Ascending aorta (tissue), 2 donors: Measurements from ENCODE around the gene PDLIM1. TPM values are rescaled to one million over a fixed set of nuclear protein-coding genes. Genes with fewer than 3 reads are reported as not detected.

Experiments used
- DNase-seq, 2 donors: peaks; one replicate each; pipeline ENCODE4 v3.0.0-alpha.2; 2019; ENCODE audit warnings: low spot score in 2 of 2
- H3K27ac ChIP-seq, 2 donors: fragments of 200-600 bp; sonication (generic); one replicate each; pipeline ENCODE4 v1.5.1; 2016 to 2017; ENCODE audit warnings: mild to moderate bottlenecking in 1 of 2
- H3K27me3 ChIP-seq: fragments of 200-600 bp; sonication (generic); one replicate; pipeline ENCODE4 v1.5.1; 2017
- H3K36me3 ChIP-seq, 2 donors: fragments of 200-600 bp; sonication (generic); one replicate each; pipeline ENCODE4 v1.5.1; 2016
- H3K4me1 ChIP-seq, 2 donors: fragments of 200-600 bp; sonication (generic); one replicate each; pipeline ENCODE4 v1.5.1; 2016 to 2017; ENCODE audit warnings: mild to moderate bottlenecking in 1 of 2
- H3K4me3 ChIP-seq, 2 donors: fragments of 200-600 bp; sonication (generic); one replicate each; pipeline ENCODE4 v1.5.1; 2016 to 2017; ENCODE audit warnings: mild to moderate bottlenecking in 1 of 2
- H3K9me3 ChIP-seq, 2 donors: fragments of 200-600 bp; sonication (generic); one replicate each; pipeline ENCODE4 v1.5.1; 2016
- intact Hi-C: fragments of 100-400 bp; cut with DNase I; formaldehyde crosslinking; loops from one replicate; pipeline ENCODE4 v1.15.1; 2023
- total RNA-seq: library from RNA; depleted of rRNA; stranded (reverse); fragments of >200 nt; gene quantifications from one replicate; pipeline ENCODE4 v1.1.0, GENCODE V29; 2016
- TF ChIP-seq, protein P1 (sequence below), 3 experiments: fragments of 200-600 bp in 2 of 3; fragments of 450-650 bp in 1 of 3; sonication (generic) in 2 of 3; IDR thresholded peaks; one replicate each; pipeline ENCODE4 v1.5.1; 2016 to 2019; ENCODE audit warnings: antibody characterized with exemption in 3 of 3, mild to moderate bottlenecking in 1 of 3, moderate library complexity in 1 of 3

Gene PDLIM1
- total RNA-seq, 1 donor from 2014 or later, result 191 TPM

DNA sequence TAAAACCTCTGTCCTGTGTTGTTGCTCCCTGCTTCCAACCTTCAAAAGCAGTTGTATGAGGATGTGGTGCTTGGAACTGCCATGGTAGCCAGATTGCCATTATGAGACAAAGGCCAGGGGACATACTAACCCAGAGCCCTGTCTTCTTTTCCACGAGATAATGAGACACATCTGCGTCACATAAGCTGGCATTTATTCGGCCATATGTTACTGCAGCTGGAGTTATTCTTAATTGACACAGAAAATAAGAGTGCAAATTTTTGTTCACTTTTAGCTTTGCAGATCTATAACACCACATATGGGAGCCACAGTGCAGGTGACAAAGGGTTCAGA lies 15.5 kb upstream of the PDLIM1 start:
- Histone ChIP-seq H3K27me3 (no peaks in the 10 kb centered on the region), H3K36me3 (peaks cover 0 to 4% of the 10 kb centered on the region in 2 donors), H3K4me1 (peaks cover 9 to 24% of the 10 kb centered on the region in 2 donors), H3K9me3 (no peaks in the 10 kb centered on the region), H3K27ac (no peak overlapping the region), H3K4me3 (no peak overlapping the region)
- no peak for DNase-seq
- TF ChIP-seq, protein P1, sequence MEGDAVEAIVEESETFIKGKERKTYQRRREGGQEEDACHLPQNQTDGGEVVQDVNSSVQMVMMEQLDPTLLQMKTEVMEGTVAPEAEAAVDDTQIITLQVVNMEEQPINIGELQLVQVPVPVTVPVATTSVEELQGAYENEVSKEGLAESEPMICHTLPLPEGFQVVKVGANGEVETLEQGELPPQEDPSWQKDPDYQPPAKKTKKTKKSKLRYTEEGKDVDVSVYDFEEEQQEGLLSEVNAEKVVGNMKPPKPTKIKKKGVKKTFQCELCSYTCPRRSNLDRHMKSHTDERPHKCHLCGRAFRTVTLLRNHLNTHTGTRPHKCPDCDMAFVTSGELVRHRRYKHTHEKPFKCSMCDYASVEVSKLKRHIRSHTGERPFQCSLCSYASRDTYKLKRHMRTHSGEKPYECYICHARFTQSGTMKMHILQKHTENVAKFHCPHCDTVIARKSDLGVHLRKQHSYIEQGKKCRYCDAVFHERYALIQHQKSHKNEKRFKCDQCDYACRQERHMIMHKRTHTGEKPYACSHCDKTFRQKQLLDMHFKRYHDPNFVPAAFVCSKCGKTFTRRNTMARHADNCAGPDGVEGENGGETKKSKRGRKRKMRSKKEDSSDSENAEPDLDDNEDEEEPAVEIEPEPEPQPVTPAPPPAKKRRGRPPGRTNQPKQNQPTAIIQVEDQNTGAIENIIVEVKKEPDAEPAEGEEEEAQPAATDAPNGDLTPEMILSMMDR (IDR thresholded peaks at IDR 0.05), result no peak
- intact Hi-C loops, result loop anchor here (2.0 to 5.0 kb wide), 2 partner anchors 15 to 59 kb away; partner anchors contain the start of gene PDLIM1

DNA sequence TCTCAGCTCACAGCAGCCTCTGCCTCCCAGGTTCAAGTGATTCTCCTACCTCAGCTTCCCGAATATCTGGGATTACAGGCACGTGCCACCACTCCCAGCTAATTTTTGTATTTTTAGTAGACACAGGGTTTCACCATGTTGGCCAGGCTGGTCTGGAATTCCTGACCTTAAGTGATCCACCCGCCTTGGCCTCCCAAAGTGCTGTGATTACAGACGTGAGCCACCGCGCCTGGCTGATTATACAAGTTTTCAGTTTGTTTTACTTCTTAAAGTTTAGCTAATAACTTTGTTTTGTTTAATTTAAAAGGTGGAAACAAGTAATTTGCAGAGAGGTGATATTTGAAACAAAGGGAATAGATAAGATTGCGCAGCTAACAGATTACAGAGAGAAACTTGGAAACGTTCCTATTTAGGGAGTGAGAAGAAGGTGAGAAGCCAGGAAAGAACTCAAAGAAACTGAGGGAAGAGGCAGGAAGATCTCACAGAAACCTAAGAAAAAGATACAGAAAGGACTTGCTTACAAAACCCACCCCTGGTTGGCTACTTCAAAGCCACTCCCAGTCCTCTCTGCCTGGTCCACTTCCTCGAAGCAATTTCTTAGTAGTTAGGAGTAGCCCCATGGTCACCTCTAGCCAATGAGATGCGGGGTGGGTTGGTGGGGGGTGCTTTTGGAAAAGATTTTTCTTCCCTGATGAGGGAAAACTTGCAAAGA lies 15.0 kb upstream of the PDLIM1 start:
- intact Hi-C loops, result loop anchor here (2.0 to 5.0 kb wide), 2 partner anchors 15 to 58 kb away; partner anchors contain the start of gene PDLIM1

DNA sequence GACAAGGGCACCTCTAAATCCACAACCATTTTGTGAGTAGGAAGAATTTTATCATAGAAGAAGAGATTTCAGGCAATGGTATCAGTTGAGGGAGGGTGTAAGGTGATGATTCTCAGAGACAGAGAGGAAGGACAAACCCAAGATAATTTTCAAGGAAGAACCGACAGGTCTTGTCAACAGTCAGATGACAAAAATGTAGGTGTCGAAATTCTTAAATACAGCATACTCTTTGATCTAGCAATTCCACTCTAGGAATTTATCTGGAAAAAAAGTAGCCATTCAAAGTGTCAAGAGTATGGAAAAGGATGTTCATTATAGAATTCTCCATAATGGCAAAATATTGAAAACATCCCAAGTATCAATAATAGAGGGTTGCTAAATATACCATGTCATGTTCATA lies 14.2 kb upstream of the PDLIM1 start:
- Histone ChIP-seq H3K4me1 (peaks cover 4 to 14% of the 10 kb centered on the region in 2 donors), H3K36me3 (no peaks in the 10 kb centered on the region), H3K4me3 (no peak overlapping the region), H3K27me3 (no peaks in the 10 kb centered on the region), H3K27ac (no peak overlapping the region), H3K9me3 (no peaks in the 10 kb centered on the region)
- no peak for DNase-seq
- TF ChIP-seq, protein P1 (IDR thresholded peaks at IDR 0.05), result no peak
- intact Hi-C loops, result loop anchor here (5.0 kb wide), 1 partner anchor 58 kb away; no protein-coding TSS in a partner anchor

More for the DNA sequence above, 15.0 kb upstream of the PDLIM1 start:
- Histone ChIP-seq H3K9me3 (no peaks in the 10 kb centered on the region), H3K27ac (peak overlapping the region in 1 of 2 donors; percentile 25), H3K4me1 (peaks cover 7 to 19% of the 10 kb centered on the region in 2 donors), H3K36me3 (no peaks in the 10 kb centered on the region), H3K27me3 (no peaks in the 10 kb centered on the region), H3K4me3 (no peak overlapping the region)
- DNase-seq, result no peak
- TF ChIP-seq, protein P1 (IDR thresholded peaks at IDR 0.05), result no peak

DNA sequence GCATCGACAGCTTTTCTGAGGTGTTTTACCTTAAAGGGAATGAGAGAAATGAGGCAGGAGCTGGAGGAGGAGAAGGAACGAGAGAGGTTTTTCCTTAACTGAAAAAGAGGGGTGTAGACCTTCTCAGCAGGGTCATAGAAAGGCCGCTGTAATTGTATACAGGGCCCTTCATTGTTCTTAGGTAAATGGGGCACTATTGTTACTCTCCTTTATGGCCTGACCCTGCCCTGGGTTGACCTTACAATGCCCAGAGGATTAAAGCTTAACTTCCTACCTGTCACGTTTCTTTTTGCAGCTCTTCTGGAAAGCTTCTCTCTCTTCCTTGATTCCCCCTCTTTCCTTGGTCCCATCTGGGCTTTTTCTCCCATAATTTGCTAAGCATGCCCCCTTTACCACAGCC lies 13.7 kb upstream of the PDLIM1 start:
- DNase-seq, result no peak
- TF ChIP-seq, protein P1 (IDR thresholded peaks at IDR 0.05), result no peak
- no peak overlapping the region for H3K4me3 ChIP-seq
- H3K9me3 ChIP-seq, result no peaks in the 10 kb centered on the region
- intact Hi-C loops, result no loop called here
- no peaks in the 10 kb centered on the region for H3K36me3 ChIP-seq
- H3K4me1 ChIP-seq, result peaks cover 4 to 13% of the 10 kb centered on the region in 2 donors
- no peaks in the 10 kb centered on the region for H3K27me3 ChIP-seq
- H3K27ac ChIP-seq, result no peak overlapping the region

DNA sequence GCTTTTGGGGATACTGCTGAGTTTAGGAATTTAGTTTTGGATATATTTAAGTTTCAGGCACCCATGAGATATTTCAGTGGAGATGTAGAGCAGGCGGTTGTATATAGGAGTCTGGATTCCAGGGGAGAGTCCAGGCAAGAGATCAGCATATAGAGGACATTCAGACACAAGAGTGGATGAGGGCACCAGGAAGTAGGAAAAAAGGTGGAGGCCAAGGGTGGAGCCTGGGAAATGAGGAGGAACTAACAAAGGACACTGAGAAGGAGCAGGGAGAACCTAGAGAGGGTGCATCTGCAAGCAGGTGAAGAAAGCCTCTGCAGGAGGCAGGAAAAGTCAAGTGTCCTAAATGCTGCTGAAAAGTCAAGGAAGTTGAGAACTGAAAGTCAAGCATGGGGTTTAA lies 13.1 kb upstream of the PDLIM1 start:
- intact Hi-C loops, result no loop called here

More for the DNA sequence above, 13.1 kb upstream of the PDLIM1 start:
- H3K9me3 ChIP-seq, result no peaks in the 10 kb centered on the region
- DNase-seq, result no peak
- no peaks in the 10 kb centered on the region for H3K27me3 ChIP-seq
- H3K4me3 ChIP-seq, result no peak overlapping the region
- H3K4me1 ChIP-seq, result peaks cover 0 to 10% of the 10 kb centered on the region in 2 donors
- no peaks in the 10 kb centered on the region for H3K36me3 ChIP-seq
- TF ChIP-seq, protein P1 (IDR thresholded peaks at IDR 0.05), result no peak
- no peak overlapping the region for H3K27ac ChIP-seq
